HUDEP-2 (cell line): ENCODE measurements around the gene IL13RA1.
"Not testable (repeated sequence)": the region's sequence is repeated elsewhere in the genome, so short reads cannot be mapped to it uniquely, and the experiment has no call there.

Source experiments
- DNase-seq, 76 experiments: peaks; one replicate each; lab custom pipeline; 2025; ENCODE audit not compliant: unreplicated experiment in 76 of 76; lab: John Stamatoyannopoulos, UW

The IL13RA1 gene

DNA sequence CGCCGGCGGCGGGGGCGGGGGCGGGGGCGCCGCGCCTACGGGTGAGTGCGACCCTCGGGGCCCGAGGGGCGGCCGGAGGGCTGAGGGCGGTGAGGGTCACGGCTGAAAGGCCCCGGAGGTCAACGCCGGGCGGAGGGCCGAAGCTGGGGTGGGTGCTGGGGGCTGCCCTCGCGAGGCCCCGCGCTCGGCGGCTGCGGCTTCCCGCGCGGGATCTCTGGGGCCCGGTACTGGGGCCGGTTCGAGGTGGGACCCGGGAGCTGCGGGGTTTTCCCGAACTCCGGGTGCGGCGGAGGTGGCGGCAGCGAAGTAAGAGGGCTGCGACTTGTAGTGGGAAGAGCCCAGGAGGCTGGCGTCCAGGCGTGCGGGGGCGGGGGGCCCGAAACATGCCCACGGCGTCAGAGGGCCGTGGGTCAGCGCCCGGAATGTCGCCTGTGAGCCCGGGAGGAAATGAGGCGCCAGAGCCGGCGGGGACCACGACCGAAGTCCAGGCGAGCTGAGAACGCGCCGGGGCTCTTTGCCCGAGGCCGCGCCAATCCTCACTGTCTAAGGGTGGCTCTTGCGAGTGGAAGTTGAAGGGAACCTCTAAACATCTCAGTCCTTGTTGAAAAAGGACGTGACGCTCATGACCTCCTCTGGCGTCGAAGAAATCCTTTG is 407 bp downstream of the IL13RA1 start:
- no peak for DNase-seq

DNA sequence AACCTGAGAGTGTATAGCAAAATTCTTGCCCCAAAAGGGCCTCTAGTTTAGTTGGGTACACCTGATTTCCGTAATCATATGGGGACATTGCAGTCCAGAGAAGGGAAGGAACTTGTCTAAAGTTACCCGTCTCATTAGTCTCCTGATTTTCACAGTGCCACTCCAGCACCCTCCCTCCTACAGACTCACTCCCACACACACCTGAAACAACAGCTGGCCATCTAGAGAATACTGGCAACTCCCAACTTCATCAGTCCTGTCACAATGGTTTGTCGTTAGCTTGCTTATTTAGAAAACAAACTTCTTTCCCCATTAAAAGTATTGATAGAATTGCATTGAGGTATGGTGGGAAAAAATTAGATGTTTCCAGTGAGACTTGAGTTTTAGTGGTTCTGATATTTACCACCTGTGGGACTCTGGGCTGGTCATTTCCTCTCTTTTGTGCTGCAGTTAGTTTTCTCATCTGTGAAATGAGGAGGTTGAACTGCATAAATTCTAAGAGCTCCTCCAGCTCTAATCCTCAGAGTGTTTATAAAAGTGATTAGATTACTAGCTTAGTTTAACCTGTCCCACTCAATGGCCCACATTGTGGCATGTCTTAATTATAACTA is 1.7 kb downstream of the IL13RA1 start:
- DNase-seq, result no peak

DNA sequence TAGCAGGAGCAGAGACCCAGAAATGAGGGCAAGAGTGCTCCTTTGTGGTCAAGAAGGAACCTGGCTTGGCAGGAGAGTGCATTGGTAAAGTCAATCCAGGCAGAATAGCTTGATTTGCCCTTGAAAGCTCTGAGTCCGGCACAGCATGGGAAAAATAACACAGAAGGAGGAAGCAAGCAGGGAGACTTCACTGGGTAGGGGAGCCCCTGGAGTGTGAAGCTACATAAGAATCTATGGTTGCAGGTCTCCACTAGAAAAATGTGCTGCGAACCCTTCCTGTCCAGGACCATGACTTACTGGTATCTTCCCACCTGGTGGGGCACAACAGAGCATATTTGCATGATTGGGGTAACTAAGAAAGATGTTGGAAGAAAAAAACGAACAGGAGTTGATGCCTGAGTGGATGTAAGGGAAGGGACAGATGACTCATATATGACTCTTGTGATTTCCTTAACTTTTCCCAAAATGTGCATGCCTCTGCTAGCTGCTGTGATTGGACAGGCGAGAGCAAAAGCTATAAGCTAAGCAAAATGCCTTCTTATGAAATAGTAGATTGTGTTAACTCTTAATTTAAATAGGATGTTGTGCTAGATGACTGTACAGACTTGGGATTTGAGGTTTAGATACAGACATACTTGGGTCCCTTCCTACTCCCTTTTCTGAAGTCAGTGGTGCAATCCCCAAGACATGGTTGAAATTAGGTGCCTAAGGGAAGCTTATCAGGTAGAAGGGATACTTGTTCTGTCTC is 3.3 kb downstream of the IL13RA1 start:
- DNase-seq, result no peak

DNA sequence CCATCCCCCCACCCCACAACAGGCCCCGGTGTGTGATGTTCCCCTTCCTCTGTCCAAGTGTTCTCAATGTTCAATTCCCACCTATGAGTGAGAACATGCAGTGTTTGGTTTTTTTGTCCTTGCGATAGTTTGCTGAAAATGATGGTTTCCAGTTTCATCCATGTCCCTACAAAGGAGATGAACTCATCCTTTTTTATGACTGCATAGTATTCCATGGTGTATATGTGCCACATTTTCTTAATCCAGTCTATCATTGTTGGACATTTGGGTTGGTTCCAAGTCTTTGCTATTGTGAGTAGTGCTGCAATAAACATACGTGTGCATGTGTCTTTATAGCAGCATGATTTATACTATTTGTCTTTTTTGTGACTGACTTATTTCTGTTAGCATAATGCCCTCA is 5.1 kb downstream of the IL13RA1 start:
- not testable (repeated sequence) for DNase-seq

DNA sequence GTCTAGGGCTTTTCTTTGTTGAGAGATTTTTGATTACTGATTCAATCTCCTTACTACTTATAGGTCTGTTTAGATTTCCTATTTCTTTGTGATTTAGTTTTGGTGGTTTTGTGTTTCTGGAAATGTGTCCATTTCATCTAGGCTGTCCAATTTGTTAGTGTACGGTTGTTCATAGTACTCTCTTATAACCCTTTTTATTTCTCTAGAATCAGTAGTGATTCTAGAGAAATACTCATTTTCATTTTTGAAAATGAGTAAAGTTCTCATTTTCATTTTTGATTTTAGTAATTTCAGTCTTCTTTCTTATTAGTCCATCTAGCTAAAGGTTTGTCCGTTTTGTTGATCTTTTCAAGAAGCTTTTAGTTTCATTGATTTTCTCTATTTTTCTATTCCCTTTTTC is 7.5 kb downstream of the IL13RA1 start:
- DNase-seq, result no peak

DNA sequence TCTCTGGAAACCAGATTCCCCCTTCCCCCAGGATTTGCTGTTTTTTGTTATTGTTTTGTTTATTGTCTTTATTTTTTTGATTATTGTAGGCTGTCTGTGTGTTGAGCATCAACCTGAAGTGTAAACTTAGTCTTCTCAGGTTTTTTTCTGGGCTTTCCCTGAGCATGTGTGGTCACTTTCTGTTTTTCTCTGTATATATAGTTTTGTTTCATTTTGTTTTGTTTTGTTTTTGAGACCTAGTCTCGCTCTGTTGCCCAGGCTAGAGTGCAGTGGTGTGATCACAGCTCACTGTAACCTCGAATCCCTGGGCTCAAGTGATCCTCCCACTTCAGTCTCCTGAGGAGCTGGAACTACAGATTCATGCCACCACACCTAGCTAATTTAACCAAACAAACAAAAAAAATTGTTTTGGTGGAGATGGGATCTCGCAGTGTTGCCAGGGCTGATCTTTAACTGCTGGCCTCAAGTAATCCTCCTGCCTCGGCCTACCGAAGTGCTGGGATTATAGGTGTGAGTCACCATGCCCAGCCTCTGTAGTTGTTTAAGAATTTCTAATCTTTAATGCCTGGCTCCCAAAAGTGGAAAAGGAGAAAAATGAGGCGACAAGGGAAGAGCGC is 9.1 kb downstream of the IL13RA1 start:
- no peak for DNase-seq

DNA sequence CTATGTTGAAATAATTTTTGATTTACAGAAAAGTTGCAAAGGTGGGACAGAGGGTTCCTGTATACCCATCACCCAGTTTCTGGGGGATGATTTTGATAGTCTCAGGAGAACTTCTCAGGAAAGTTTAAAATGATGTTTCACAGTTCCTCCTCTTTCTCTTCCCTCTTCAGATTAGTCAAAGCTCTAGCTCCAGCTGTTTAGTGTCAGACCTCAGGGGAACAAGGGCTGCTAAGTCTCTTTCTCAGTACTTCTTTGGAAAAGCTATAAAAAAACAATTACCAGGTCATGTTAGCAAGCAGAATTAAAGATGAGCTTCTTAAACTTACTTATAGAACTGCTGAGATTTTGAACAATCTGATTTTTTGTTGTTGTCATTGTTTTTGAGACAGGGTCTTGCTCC is 12.2 kb downstream of the IL13RA1 start:
- DNase-seq, result no peak

DNA sequence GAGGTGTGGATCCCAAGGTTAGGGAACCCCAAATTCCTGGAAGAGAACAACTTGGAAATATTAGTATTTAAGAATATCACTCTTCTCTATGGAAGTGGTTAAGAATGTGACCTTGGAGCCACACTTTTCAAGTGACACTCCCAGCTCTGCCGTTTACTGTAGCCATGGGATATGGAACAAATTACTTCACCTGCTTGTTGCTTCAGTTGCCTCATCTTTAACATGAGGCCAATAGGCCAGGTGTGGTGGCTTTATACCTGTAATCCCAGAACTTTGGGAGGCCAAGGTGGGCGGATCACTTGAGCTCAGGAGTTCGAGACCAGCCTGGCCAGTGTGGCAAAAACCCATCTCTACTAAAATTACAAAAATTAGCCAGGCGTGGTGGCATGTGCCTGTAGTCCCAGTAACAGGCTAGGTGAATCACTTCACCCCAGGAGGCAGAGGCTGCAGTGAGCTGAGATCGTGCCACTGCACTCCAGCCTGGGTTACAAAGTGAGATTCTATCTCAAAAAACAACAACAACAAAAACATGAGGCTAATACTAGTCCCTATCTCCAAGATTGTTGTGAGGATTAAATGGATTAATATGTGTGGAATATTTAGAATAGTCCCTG is 13.0 kb downstream of the IL13RA1 start:
- DNase-seq, result no peak

DNA sequence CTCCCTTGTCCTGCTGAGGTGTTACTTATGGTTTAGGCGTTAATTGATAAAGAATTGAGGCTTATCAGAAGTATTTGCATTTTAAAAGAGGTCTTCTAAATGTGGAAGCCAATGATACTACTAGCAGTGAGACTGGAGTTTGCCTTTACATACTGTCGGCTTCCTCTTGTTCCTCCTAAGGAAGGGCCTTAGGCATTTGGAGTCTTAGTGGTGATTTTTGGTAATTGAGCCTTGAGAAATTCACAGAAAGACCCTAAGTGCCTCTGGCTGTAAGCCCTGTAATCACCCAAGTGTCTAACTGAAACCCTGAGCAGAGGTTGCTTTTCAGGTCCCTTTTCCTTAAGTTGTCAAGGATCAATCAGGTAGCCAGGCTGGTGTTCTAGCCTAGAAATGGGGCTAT is 14.8 kb downstream of the IL13RA1 start:
- no peak for DNase-seq

DNA sequence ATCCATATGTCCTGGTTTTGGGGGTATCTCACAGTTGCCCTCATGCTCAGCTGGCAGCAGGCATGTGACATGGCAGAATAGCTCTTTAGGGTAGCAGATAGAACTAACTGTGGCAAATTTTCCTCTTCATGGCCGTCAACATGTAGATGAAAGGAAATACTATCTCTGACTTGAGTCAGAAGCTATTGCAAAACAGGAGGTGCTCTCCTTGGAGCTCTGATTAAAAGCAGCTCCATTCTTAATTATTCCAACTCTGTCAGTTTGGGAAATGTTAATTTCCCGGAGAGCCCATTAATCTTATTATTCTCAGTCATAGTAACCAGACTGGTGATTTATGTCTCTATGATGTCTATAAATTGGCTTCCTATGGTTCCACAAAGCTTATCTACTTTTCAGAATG is 18.2 kb downstream of the IL13RA1 start:
- no peak for DNase-seq

DNA sequence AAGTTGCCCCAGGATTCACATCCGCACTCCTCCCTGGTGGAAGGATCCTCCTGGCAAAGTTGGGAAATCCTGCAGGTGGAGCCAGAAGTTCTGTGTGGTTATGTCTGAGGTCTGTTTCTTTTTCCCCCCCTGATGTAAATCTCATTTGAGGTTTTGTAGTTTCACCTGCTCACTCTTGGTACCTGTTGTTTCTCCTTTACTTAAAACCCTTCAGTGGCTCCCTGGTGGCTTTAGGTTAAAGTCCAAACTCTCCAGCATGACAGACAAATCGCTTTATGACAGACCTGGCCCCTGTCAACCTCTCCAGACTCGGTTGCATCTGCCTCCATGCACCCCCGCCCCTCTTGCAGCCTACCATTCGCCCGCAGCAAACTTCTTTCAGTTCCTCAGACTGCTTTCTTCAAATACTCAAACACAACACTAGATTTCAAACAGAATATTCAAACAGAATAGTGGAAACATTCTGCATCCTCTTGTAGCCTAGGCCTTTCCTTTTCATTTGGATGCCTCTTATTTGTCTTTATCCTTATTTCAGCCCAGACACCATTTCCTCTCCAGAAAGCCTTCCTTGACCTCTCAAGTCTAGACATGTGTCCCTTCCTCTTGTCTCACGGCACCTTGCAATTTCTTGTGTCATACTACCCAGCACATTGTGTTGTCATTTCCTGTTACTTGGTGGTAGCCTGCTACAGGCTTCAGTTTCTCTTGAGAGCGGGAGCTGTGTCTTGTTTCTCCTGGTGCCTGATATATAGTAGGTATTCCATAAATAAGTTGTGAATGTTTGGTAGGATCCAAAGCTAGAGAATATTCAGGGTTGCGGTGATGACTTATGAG is 24.8 kb downstream of the IL13RA1 start:
- no peak for DNase-seq

DNA sequence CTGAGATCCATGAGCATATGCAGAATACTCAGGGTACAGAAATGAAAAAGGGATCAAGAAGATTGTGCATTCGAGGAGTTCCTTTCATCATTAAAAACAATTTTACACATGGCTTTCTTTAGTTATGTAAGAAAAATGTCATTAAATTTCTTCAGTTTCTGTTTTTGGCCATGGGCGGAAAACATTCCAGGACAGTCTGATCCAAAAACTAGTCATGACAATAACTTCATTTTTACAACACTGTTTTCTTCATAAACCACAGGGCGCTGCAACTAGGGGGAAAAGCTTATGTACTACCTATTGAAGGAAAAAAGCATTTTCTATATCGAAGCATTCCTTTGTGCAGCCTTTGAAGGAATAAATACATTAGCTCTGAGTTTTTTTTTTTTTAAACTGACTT is 28.2 kb downstream of the IL13RA1 start:
- DNase-seq, result no peak

DNA sequence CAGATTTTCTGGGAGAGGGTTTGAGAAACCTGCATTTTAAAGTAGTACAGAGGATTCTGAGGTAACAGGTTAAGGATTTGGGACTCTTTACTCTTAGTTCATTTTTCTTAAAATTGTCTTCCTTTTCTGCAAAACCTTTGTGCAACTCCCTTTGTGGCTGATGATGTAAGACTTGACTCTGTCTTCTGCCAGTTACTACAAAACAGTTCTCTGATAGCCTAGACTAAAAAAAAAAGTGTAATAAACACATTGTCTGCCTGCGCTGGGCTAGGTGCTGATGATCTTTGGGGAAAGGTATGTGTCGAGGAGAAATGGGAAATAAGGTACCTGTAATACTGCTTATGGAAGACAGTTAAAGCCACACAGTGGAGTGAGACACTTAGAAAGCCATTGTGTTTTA is 28.7 kb downstream of the IL13RA1 start:
- no peak for DNase-seq

DNA sequence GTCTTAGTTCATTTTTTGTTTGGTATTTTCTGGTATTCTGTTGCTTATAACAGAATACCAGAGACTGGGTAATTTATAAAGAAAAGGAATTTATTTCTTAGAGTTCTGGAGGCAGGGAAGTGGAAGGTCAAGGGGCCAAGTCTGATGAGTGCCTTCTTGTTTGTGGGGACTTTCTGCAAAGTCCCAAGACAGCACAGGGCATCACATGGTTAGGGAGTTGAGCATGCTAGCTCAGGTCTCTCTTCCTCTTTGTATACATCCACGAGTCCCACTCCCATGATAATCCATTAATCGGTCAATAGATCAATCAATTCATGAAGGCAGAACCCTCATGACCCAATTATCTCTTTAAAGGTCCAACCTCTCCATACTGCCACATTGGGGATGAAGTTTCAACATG is 31.1 kb downstream of the IL13RA1 start:
- no peak for DNase-seq

DNA sequence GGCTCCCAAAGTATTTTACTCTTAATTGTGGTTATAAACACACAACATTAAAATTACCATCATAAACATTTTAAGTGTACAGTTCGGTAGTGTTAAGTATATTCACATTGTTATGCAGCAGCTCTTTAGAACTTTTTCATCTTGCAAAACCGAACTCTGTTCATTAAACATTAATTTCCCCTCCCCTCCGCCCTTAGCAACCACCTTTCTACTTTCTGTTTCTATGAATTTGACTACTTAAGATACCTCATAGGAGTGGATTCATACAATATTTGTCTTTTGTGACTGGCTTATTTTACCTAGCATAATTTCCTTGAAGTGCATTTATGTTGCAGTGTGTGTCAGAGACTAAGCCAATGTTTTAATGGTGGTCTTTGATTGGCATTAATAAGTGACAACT is 32.6 kb downstream of the IL13RA1 start:
- no peak for DNase-seq

DNA sequence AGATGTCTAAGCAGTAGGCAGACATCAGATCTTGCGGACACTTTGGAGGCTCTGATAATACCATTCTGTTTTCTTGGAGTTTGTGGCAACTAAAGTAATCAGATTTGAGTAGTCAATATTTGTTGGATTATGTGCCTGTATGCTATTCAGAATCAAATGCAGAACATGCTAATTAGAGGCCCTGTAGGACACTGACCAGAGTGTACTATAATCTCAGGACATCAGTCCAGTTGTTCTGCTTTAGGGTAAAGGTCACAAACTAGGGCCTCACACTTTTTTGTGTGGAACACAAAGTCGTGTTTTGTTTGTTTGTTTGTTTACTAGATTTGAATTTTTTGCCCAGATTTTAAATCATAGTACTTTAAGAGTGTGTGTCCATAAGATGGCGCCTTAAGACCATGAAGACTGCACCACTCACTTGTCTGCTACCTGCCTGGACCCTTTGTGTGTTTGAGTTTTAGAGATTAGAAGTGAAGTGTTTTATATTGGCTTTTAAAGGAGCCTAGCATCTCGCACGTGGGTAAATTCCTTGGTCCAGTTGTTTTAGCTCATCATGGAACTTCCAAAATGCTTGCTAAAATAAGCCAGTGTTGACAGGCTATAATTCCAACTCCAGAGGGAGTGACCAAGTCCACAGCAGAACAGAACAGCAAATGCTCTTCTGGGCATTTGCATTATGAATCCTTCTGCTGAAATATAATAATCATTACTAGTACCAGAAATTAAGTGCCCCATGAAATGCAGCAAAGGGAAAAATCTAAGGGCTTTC is 34.7 kb downstream of the IL13RA1 start:
- no peak for DNase-seq

DNA sequence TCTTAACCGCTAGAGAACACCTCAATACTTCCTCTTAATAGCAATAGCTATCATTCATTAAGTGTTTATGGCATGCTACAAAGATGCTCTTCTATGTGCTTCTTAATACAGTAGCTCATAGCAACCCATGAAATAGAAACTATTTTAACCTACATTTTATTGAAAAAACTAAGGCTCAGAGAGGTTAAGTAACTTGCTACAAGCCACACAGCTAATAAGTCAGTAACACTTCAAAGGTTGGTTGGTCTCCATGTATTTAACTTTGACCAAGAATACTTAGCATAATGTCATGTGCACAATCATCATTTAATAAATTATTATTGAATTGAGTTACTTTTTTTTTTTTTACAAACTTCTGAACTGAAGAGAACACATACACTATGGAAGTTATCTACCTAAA is 36.1 kb downstream of the IL13RA1 start:
- DNase-seq, result no peak

DNA sequence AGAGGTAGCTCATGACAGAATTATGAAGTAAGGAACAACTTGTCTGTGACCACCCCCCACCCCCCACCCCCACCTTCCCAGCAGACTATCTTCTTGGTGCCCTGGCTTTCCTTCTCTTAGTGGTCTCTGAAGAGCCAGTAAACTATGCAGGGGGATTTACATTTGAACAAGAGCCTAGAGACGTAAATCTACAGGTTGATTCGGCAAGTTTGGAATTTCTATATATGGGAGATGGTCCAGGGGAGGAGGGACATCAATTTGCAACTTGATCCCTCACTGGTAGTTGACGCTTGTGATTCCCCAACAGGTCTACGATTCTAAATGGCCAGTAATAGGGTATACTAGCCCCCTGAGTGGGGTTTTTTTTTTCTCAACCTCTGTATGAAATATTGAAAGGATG is 36.7 kb downstream of the IL13RA1 start:
- DNase-seq, result no peak

DNA sequence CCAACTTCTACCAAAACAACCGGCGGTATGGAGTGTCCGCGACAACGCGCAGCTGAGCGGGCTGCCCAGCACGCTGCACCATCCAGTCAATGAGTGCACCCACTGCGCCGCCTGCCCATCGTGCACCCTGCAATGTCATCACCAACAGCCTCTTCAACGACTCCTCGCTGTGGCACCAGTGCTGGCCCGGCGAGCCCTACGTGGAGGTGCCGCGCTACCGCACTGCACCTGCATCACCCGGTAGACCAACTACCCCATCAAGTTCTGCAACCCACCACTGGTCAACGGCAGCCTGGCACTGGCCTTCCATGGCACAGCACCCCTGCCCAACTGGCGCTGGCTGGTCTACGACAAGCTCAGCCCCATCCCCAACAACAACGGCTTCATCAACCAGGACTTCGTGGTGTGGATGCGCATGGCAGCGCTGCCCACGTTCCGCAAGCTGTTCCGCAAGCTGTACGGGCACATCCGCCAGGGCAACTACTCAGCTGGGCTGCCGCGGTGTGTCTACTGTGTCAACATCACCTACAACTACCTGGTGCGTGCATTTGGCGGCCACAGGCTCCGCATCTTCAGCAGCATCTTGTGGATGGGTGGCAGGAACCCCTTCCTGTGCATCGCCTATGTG is 42.8 kb downstream of the IL13RA1 start:
- no peak for DNase-seq
